ENCODE data around the gene CACNA2D3.
A peak's percentile ranks its signal among the peaks of the same experiment; 100 is the strongest.

Gene CACNA2D3

DNA sequence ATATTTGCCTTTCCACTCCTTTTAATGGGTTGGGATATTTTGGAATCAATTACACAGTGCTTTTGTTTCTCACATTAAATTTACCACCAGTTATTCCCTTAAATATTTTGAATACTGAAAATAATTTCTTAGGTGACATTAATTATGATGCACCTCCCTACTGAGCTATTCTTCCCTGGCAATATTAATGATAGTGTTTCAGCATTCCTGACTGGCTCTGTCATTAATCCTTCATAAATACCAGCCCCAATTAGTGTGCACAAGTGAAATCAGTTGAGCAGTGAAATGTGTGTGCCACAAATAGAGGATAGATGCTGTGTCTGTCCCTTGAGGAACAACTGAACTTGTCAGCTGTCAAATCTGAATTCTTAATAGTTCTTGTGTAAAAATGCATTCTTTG lies 304.0 kb downstream of the CACNA2D3 start:
- TF ChIP-seq, protein P1, sequence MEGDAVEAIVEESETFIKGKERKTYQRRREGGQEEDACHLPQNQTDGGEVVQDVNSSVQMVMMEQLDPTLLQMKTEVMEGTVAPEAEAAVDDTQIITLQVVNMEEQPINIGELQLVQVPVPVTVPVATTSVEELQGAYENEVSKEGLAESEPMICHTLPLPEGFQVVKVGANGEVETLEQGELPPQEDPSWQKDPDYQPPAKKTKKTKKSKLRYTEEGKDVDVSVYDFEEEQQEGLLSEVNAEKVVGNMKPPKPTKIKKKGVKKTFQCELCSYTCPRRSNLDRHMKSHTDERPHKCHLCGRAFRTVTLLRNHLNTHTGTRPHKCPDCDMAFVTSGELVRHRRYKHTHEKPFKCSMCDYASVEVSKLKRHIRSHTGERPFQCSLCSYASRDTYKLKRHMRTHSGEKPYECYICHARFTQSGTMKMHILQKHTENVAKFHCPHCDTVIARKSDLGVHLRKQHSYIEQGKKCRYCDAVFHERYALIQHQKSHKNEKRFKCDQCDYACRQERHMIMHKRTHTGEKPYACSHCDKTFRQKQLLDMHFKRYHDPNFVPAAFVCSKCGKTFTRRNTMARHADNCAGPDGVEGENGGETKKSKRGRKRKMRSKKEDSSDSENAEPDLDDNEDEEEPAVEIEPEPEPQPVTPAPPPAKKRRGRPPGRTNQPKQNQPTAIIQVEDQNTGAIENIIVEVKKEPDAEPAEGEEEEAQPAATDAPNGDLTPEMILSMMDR (IDR thresholded peaks at IDR 0.05; ENCODE audit: insufficient read depth, low read depth, low read length, missing control alignments) = no peak
- no peak overlapping the region for H3K4me3 ChIP-seq (ENCODE audit: low read length)
- no peak for DNase-seq (ENCODE audit: low read depth)

DNA sequence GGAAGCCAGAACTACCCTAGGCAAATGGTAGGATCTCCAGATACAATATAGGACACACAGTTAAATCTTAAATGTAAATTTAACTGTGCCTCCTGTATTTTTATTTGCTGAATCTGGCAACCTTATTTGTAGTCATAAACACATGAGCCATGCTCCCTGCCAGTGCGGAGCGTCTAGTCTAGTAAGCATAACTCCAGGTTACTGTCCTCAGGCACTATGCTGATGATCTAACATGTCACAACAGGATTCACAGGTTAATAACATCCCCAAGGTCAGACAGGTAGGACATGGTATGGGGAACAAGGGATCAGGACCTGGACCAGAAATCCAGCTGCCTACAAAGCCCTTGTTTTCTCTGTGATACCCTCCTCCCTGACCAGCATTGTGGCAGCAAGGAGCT lies 305.1 kb downstream of the CACNA2D3 start:
- TF ChIP-seq, protein P1 (IDR thresholded peaks at IDR 0.05; ENCODE audit: insufficient read depth, low read depth, low read length, missing control alignments) = no peak
- H3K4me3 ChIP-seq (ENCODE audit: low read length) = no peak overlapping the region
- DNase-seq (ENCODE audit: low read depth) = peak; percentile 7

DNA sequence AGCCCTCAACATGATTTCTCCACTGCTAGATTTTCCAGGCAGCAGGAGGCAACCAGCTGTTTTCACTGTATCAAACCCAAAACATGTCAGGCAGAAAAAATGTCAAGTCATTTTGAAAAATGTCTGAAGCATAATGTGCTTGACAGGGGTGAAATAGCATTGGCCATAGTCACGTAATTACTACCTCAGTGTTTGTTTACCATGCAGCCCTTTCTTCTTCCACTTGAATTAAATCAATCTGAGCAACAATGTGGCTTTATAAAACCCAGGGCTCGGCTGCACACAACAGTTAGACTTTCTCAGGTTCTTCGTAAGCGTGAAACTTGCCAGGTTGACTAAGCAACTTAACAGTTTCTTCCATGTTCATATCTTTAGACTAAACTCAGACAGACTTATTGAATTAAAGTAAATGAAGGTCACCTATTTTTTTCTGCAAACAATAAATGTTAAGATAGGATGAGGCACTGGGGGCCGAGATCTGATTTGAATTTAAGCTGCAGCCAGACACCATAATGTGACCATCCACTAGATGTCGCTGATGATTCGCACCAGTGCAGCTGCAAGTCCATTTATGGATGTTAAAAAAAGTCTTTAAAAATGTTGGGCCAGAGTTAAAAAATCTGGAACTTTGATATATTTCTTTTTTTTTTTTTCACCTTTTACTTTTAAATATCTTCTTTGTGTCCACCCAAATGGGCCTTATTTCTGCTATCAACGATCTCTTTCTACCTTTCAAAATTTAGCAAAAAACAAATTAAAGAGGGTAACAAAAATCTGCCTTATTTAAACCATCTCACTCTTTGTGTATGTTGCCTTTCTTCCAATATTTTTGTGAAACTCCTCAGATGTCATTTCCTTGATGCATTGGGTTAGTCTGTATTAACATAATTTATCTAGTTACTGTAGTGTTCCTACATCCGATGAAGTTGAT lies 305.9 kb downstream of the CACNA2D3 start:
- DNase-seq (ENCODE audit: low read depth) = peak; percentile 70
- TF ChIP-seq, protein P1 (IDR thresholded peaks at IDR 0.05; ENCODE audit: insufficient read depth, low read depth, low read length, missing control alignments) = peak; percentile 85
- no peak overlapping the region for H3K4me3 ChIP-seq (ENCODE audit: low read length)

DNA sequence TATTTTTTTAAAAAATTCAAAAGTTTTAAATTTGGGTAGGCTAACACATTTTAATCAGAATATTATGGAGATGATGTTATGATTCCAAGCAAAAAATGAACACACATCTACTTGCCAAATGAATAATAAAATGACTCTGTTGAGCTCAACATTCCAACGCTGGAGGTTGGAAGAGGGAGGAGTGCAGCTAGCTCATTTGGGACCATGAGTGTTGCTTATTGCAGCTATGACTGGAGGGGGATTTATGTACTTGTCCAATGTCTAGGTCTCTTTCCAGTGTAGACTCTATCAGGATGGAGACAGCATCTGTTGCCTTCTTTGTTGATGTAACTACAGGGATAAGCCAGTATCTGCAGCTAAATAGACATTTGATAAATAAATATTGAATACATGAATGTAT lies 310.6 kb downstream of the CACNA2D3 start:
- TF ChIP-seq, protein P1 (IDR thresholded peaks at IDR 0.05; ENCODE audit: insufficient read depth, low read depth, low read length, missing control alignments) = no peak
- DNase-seq (ENCODE audit: low read depth) = no peak
- no peak overlapping the region for H3K4me3 ChIP-seq (ENCODE audit: low read length)

DNA sequence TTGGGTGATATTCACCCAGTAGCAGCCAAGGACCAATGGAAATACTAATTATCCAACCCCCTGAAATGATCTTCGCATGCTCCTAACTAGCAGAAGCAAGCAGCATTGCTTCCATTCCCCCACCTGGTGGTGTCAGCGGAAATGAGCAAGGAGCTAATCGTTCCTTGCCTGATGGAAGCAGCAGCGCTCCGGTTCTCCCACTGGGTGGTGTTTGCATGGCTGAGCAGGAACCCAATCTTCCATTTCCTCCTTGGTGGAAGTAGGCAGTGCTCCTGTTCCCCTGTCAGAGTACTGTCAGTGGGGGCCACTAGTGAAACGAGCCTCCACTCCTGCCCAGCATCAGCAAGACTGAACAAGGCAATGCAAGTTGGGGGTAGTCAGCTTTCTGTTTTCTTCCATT lies 311.5 kb downstream of the CACNA2D3 start:
- no peak for DNase-seq (ENCODE audit: low read depth)
- H3K4me3 ChIP-seq (ENCODE audit: low read length) = no peak overlapping the region
- TF ChIP-seq, protein P1 (IDR thresholded peaks at IDR 0.05; ENCODE audit: insufficient read depth, low read depth, low read length, missing control alignments) = no peak

DNA sequence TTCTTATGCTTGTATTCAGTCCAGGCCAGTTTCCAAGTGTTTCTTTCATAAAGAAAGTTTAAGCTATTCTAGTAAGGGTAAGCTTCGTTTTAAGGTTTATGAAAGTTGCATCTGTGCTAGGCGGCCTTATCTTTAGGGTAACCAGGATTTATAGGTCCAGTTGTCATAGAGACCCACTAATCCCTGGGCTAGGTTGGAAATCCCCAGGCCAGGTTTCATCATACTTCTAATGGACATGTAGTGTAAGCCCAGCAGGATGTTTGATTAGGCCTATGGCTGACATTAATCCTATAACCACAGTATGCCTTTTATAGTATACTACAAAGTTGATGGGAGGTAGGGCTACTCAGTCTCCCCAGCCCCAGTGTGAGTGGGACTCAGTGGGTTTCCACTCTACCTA lies 312.4 kb downstream of the CACNA2D3 start:
- DNase-seq (ENCODE audit: low read depth) = no peak
- TF ChIP-seq, protein P1 (IDR thresholded peaks at IDR 0.05; ENCODE audit: insufficient read depth, low read depth, low read length, missing control alignments) = no peak
- no peak overlapping the region for H3K4me3 ChIP-seq (ENCODE audit: low read length)

DNA sequence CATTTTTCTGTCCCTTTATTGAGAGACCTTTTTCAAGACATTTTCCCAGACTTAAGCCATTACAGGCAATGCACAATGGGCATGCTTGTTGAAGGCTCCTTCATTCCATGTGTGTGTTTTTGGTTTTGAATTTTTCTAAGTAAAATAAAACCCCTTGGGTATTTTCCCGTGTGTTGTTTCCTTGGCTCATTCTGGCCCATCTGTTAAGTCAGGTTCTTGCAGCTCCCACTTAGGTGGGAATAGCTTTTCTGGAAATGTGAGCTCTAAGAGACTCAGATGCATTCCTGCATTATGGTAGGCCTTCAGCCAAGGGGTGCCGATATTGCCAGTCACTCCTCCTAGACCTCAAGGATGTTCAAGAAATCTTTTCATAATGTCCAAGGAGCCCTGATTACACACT lies 314.9 kb downstream of the CACNA2D3 start:
- no peak for DNase-seq (ENCODE audit: low read depth)
- no peak overlapping the region for H3K4me3 ChIP-seq (ENCODE audit: low read length)
- TF ChIP-seq, protein P1 (IDR thresholded peaks at IDR 0.05; ENCODE audit: insufficient read depth, low read depth, low read length, missing control alignments) = no peak

Measured in epithelial cell of esophagus (primary cell).